GM12878 (cell line): ENCODE results near the gene ADCY1. TPM values are rescaled to one million over a fixed set of nuclear protein-coding genes. Genes with fewer than 3 reads are reported as not detected.
A peak's percentile ranks its signal among the peaks of the same experiment; 100 is the strongest.
"Not testable (repeated sequence)": the region's sequence is repeated elsewhere in the genome, so short reads cannot be mapped to it uniquely, and the experiment has no call there.

Source experiments
- ATAC-seq: fragments of 200-7000 bp; cut with Tn5 transposase; 3 replicates; pipeline ENCODE4 v1.9.1; 2020; ENCODE audit warnings: mild to moderate bottlenecking, moderate library complexity
- BruUV-seq: library from RNA; stranded (reverse); fragments of 400-500 nt; replicated peaks from 2 replicates; lab custom pipeline; 2021; lab: Mats Ljungman, UMichigan
- CTCF ChIA-PET: fragments of 300-600 bp; sonication (Branson Sonifier 250); formaldehyde crosslinking; extraction: SDS; loops from one replicate; lab custom pipeline; 2021; ENCODE audit warnings: inconsistent platforms; lab: Yijun Ruan, JAX
- POLR2A ChIA-PET: fragments of 350-600 bp; formaldehyde crosslinking; extraction: SDS; loops from one replicate; lab custom pipeline; 2021; ENCODE audit warnings: inconsistent platforms; lab: Charles Lee
- RAD21 ChIA-PET: fragments of 300-600 bp; sonication (Branson Sonifier 250); formaldehyde crosslinking; loops from one replicate; lab custom pipeline; 2023; ENCODE audit warnings: antibody characterized with exemption; ENCODE audit not compliant: unreplicated experiment; lab: Charles Lee
- SMC1A ChIA-PET: fragments of 300-600 bp; sonication (Branson Sonifier 250); formaldehyde crosslinking; loops from one replicate; lab custom pipeline; 2023; ENCODE audit not compliant: unreplicated experiment, uncharacterized antibody; lab: Charles Lee
- DNase-seq: peaks from one replicate; pipeline ENCODE4 v3.0.0-alpha.2; 2011; ENCODE audit warnings: low read depth, low spot score
- FAIRE-seq: peaks from 3 replicates; lab custom pipeline; 2011; peaks lifted over from hg19 to GRCh38; lab: Jason Lieb, UNC
- H2AFZ ChIP-seq: 2 replicates; pipeline ENCODE4 v1.6.0; 2011; ENCODE audit warnings: low read depth, low read length, control low read depth; ENCODE audit not compliant: control insufficient read depth
- H3K27ac ChIP-seq: 2 replicates; pipeline ENCODE4 v1.5.1; 2011; ENCODE audit warnings: control low read depth; ENCODE audit not compliant: control insufficient read depth, insufficient read depth
- H3K27me3 ChIP-seq, 2 experiments: replicated peaks in 1 of 2; 2 replicates each; pipeline versions ENCODE4 v1.6.0 to v1.6.1; 2011; ENCODE audit warnings: low read length in 1 of 2; ENCODE audit not compliant: control insufficient read depth in 2 of 2, insufficient read depth in 2 of 2
- H3K36me3 ChIP-seq, 2 experiments: 2 replicates each; pipeline ENCODE4 v1.5.1; 2011; ENCODE audit warnings: low read length in 1 of 2; ENCODE audit not compliant: control insufficient read depth in 2 of 2, insufficient read depth in 2 of 2
- H3K4me1 ChIP-seq: 2 replicates; pipeline ENCODE4 v1.6.1; 2011; ENCODE audit warnings: mild to moderate bottlenecking, low read length, moderate library complexity, mixed read lengths; ENCODE audit not compliant: control insufficient read depth, insufficient read depth
- H3K4me2 ChIP-seq: 2 replicates; pipeline ENCODE4 v1.6.0; 2011; ENCODE audit warnings: control low read depth; ENCODE audit not compliant: control insufficient read depth, insufficient read depth
- H3K4me3 ChIP-seq: fragments of 200-600 bp; sonication (generic); 2 replicates; pipeline ENCODE4 v1.5.1; 2016
- H3K79me2 ChIP-seq: 2 replicates; pipeline ENCODE4 v1.6.0; 2011; ENCODE audit warnings: low read length; ENCODE audit not compliant: control insufficient read depth, insufficient read depth
- H3K9ac ChIP-seq: 2 replicates; pipeline ENCODE4 v1.8.0; 2011; ENCODE audit warnings: low read length, control low read depth, mixed read lengths; ENCODE audit not compliant: control insufficient read depth, insufficient read depth
- H3K9me3 ChIP-seq: replicated peaks from 3 replicates; pipeline ENCODE4 v1.5.1; 2011; ENCODE audit warnings: mild to moderate bottlenecking, low read length; ENCODE audit not compliant: control insufficient read depth, insufficient read depth
- H4K20me1 ChIP-seq: 2 replicates; pipeline ENCODE4 v1.6.0; 2011; ENCODE audit not compliant: control insufficient read depth, insufficient read depth
- BMI1 ChIP-seq: fragments of 450-650 bp; IDR thresholded peaks from 2 replicates; pipeline ENCODE4 v1.6.1; 2016; ENCODE audit warnings: mild to moderate bottlenecking, moderate library complexity, borderline replicate concordance
- POLR2A ChIP-seq: IDR thresholded peaks from 2 replicates; pipeline ENCODE4 v1.6.1; 2011; ENCODE audit warnings: low read depth, mild to moderate bottlenecking, low read length
- WGBS: methylation state at CpG from one replicate; pipeline ENCODE4 v1.1.6; 2016; ENCODE audit warnings: low lambda C conversion rate; ENCODE audit not compliant: insufficient replicate concordance, insufficient coverage; ENCODE audit errors: missing lambda C conversion rate; 5-methylcytosine and 5-hydroxymethylcytosine counted together
- in situ Hi-C: fragments of 300-500 bp; cut with MboI; formaldehyde crosslinking; loops from 9 replicates; pipeline ENCODE4 v1.14.3; 2018; ENCODE audit warnings: mixed read lengths
- intact Hi-C: fragments of 100-400 bp; cut with micrococcal nuclease; formaldehyde crosslinking; loops from one replicate; pipeline ENCODE4 v1.14.2; 2022; ENCODE audit not compliant: unreplicated experiment
- polyA plus RNA-seq, 11 experiments: library from polyadenylated mRNA; depleted of rRNA in 4 of 11; unstranded in 6 of 11; stranded (reverse) in 5 of 11; fragments of >200 nt; fragmentation: Nextera tagmentation in 4 of 11; fragmentation: Illumina TruSeq in 1 of 11; extraction: Ambion mirVana in 4 of 11; extraction: Trizol in 1 of 11; gene quantifications; 1 replicate in 1 of 11; 2 replicates in 10 of 11; pipeline versions ENCODE4 v1.2.1 to v1.2.3, GENCODE V29; 2011 to 2016; ENCODE audit warnings: inconsistent platforms in 2 of 11, missing spikeins in 2 of 11, low read depth in 1 of 11
- total RNA-seq, 4 experiments: library from RNA; depleted of rRNA in 3 of 4; stranded (reverse); fragments of >200 nt in 3 of 4; fragmentation: Illumina TruSeq in 1 of 4; extraction: Trizol in 1 of 4; gene quantifications; 2 replicates each; pipeline versions ENCODE4 v1.2.1 to v1.2.3, GENCODE V29; 2013 to 2021

The ADCY1 gene
- total and polyA plus RNA-seq, 10 of the 15 experiments (the other 5 are each of a cell fraction or from before 2014, with no cell fraction given), result 0.13 to 1.4 (median 0.45) TPM; not detected in 1

DNA sequence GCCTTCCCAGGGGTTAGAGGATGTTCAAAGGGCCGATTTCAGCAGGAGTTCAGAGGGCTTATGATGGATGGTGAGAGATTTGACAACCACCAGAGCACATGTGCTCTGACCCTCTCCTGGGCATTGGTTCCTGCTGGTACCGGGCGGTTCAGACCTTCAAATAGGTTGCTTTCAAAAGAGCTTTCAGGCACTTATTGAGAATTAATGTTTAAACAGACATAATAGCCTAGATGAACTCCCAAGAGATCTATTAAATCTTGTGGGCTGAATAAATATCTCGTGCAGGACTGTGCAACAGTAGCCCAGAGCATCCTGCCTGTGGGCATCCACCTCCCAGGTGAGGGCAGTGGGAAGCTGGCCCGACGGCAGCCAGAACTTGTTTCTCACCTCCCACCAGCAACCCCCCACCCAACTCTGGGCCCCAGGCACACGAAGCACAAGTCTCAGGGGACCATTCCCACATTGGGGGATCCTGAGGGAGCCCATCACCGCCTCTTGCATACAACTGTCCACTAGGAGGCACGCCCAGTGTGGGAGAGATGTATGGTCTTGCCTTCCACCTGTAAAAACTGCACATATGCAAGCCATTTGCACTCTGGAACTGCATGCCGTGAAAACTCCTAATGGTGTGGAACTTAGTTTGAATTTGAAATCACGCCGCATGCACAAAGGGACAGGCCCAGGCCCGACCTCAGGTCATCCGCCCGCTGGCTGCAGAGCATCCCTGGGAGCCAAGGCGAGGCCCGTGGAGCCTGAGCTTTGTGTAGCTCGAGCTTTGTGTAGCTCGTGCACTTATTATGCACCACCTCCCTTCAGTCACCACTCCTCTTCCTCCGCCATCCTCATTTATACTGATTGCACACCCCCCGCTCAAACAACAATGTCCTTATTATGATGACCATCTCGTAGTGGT is 147.8 kb downstream of the ADCY1 start:
- no peak for ATAC-seq
- H3K36me3 ChIP-seq, result peaks cover 0 to 3% of the 10 kb centered on the region in 2 experiments; a peak in 3 of 4 replicates
- SMC1A ChIA-PET, result interaction anchor here (0.7 kb wide), 1 partner anchor 304 kb away, joined by 3 read pairs; no protein-coding TSS in a partner anchor

DNA sequence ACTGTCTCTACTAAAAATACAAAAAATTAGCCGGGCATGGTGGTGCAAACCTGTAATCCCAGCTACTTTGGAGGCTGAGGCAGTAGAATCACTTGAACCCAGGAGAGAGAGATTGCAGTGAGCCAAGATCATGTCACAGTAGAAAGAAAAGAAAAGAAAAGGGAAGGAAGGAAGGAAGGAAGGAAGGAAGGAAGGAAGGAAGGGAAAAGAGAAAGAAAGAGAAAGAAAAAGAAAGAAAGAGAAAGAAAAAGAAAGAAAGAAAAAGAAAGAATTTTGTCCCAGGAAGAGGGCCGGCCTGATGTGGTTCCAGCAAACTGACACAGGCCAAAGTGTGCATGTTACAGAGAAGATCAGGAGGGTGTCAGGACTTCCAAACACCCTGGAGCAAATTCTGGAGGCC is 151.1 kb downstream of the ADCY1 start:
- H4K20me1 ChIP-seq, H3K4me3 ChIP-seq, SMC1A ChIA-PET: not testable (repeated sequence)

More for the DNA sequence above, 147.8 kb downstream of the ADCY1 start:
- Histone ChIP-seq H3K4me1 (no peaks in the 10 kb centered on the region), H3K27ac (no peak overlapping the region), H3K4me2 (no peak overlapping the region), H3K79me2 (no peaks in the 10 kb centered on the region), H3K9ac (no peak overlapping the region), H2AFZ (no peak overlapping the region), H3K4me3 (no peak overlapping the region), H3K27me3 (no peaks in the 10 kb centered on the region), H3K9me3 (no peaks in the 10 kb centered on the region; the same call in 2 of the 3 replicates), H4K20me1 (no peaks in the 10 kb centered on the region)
- ChIA-PET RAD21 (no interaction called here), CTCF (no interaction called here), POLR2A (no interaction called here)
- WGBS, result 91% methylated on average over 22 of the region's 22 CpGs
- BruUV-seq, result no TSS peak
- DNase-seq, result no peak
- no peak for FAIRE-seq
- TF ChIP-seq POLR2A, result peak; percentile 40; the same call in 1 of the 2 replicates
- TF ChIP-seq BMI1, result no peak
- intact Hi-C loops (no loop called here), in situ Hi-C loops (no loop called here)

More for the DNA sequence above, 151.1 kb downstream of the ADCY1 start:
- DNase-seq, H3K4me1 ChIP-seq, ATAC-seq, intact Hi-C loops, H3K36me3 ChIP-seq, H2AFZ ChIP-seq, BruUV-seq, H3K9me3 ChIP-seq, H3K27me3 ChIP-seq, H3K79me2 ChIP-seq, RAD21 ChIA-PET, FAIRE-seq, H3K27ac ChIP-seq, in situ Hi-C loops, H3K9ac ChIP-seq, H3K4me2 ChIP-seq, CTCF ChIA-PET, POLR2A ChIA-PET: not testable (repeated sequence)
- 87% methylated on average over 2 of the region's 2 CpGs for WGBS
